Astrocyte (in vitro differentiated cells and primary cell): ENCODE results near the gene TATDN2.

ENCODE experiments used
- EZH2 ChIP-seq: IDR thresholded peaks from 2 replicates; pipeline ENCODE4 v1.6.1; 2012; ENCODE audit warnings: mild to moderate bottlenecking, low read length, inconsistent platforms; ENCODE audit not compliant: insufficient read depth
- TF ChIP-seq, protein P1 (sequence below): IDR thresholded peaks from 2 replicates; pipeline ENCODE4 v1.5.1; 2011; ENCODE audit warnings: low read depth, mild to moderate bottlenecking, inconsistent platforms, low read length, moderate library complexity; ENCODE audit not compliant: insufficient read depth

- TF ChIP-seq, protein P1, sequence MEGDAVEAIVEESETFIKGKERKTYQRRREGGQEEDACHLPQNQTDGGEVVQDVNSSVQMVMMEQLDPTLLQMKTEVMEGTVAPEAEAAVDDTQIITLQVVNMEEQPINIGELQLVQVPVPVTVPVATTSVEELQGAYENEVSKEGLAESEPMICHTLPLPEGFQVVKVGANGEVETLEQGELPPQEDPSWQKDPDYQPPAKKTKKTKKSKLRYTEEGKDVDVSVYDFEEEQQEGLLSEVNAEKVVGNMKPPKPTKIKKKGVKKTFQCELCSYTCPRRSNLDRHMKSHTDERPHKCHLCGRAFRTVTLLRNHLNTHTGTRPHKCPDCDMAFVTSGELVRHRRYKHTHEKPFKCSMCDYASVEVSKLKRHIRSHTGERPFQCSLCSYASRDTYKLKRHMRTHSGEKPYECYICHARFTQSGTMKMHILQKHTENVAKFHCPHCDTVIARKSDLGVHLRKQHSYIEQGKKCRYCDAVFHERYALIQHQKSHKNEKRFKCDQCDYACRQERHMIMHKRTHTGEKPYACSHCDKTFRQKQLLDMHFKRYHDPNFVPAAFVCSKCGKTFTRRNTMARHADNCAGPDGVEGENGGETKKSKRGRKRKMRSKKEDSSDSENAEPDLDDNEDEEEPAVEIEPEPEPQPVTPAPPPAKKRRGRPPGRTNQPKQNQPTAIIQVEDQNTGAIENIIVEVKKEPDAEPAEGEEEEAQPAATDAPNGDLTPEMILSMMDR = no peak
- TF ChIP-seq EZH2 = no peak
Measured at GRCh38 chr3:10226293-10226692, 22.0 kb upstream of the TATDN2 start.
